Measurements from ENCODE around the gene NAT8L. TPM values are rescaled to one million over a fixed set of nuclear protein-coding genes. Genes with fewer than 3 reads are reported as not detected.

Gene NAT8L
- total RNA-seq, 1 donor from 2014 or later, result 1.6 TPM

GRCh38 chr4:2079926-2080325 is 20.8 kb downstream of the NAT8L start:
- FAIRE-seq (no peak), DNase-seq (ENCODE audit: low read depth) (no peak)
- H3K27me3 Mint-ChIP-seq (ENCODE audit: low read depth, unreplicated experiment), result peaks cover 52% of the 10 kb centered on the region
- no peaks in the 10 kb centered on the region for H3K27me3 ChIP-seq (ENCODE audit: insufficient read depth, low read length)
- TF ChIP-seq CTCF (IDR thresholded peaks at IDR 0.05; ENCODE audit: insufficient read depth, low read depth, low read length) (no peak), EZH2 (IDR thresholded peaks at IDR 0.05; ENCODE audit: insufficient read depth, low read length) (no peak)
- H3K27ac Mint-ChIP-seq (ENCODE audit: unreplicated experiment), result no peak overlapping the region
- no peaks in the 10 kb centered on the region for H4K20me1 ChIP-seq (ENCODE audit: insufficient read depth, low read length)
- no peak overlapping the region for H3K4me3 ChIP-seq (ENCODE audit: insufficient read depth, low read depth, low read length)
- H3K36me3 Mint-ChIP-seq (ENCODE audit: low read depth, unreplicated experiment), result peaks cover 6% of the 10 kb centered on the region
- H3K4me3 Mint-ChIP-seq (ENCODE audit: unreplicated experiment), result no peak overlapping the region
- H3K9me3 Mint-ChIP-seq (ENCODE audit: unreplicated experiment), result no peaks in the 10 kb centered on the region
- H3K27ac ChIP-seq (ENCODE audit: low read depth, low read length), result no peak overlapping the region
- no peaks in the 10 kb centered on the region for H3K36me3 ChIP-seq (ENCODE audit: insufficient read depth, low read length)
- H3K4me1 Mint-ChIP-seq (ENCODE audit: low read depth, unreplicated experiment), result peaks cover 4% of the 10 kb centered on the region
- no peaks in the 10 kb centered on the region for H3K4me1 ChIP-seq (ENCODE audit: insufficient read depth, low read length)
- no peak overlapping the region for H3K4me2 ChIP-seq (ENCODE audit: low read length)
- no peak overlapping the region for H3K9ac ChIP-seq (ENCODE audit: low read length)
- no peaks in the 10 kb centered on the region for H3K79me2 ChIP-seq (ENCODE audit: insufficient read depth, low read length)
- H3K9me3 ChIP-seq (ENCODE audit: insufficient read depth, low read depth, low read length), result no peaks in the 10 kb centered on the region
- H2AFZ ChIP-seq (ENCODE audit: low read depth, low read length), result no peak overlapping the region

GRCh38 chr4:2080429-2081300 is 21.5 kb downstream of the NAT8L start:
- H4K20me1 ChIP-seq (ENCODE audit: insufficient read depth, low read length), result no peaks in the 10 kb centered on the region
- no peaks in the 10 kb centered on the region for H3K36me3 ChIP-seq (ENCODE audit: insufficient read depth, low read length)
- FAIRE-seq (no peak), DNase-seq (ENCODE audit: low read depth) (no peak)
- H3K9me3 ChIP-seq (ENCODE audit: insufficient read depth, low read depth, low read length), result no peaks in the 10 kb centered on the region
- H3K27ac ChIP-seq (ENCODE audit: low read depth, low read length), result no peak overlapping the region
- no peak overlapping the region for H3K4me3 ChIP-seq (ENCODE audit: insufficient read depth, low read depth, low read length)
- H2AFZ ChIP-seq (ENCODE audit: low read depth, low read length), result no peak overlapping the region
- Mint-ChIP-seq H3K27ac (ENCODE audit: unreplicated experiment) (no peak overlapping the region), H3K4me1 (ENCODE audit: low read depth, unreplicated experiment) (peaks cover 4% of the 10 kb centered on the region), H3K9me3 (ENCODE audit: unreplicated experiment) (no peaks in the 10 kb centered on the region), H3K36me3 (ENCODE audit: low read depth, unreplicated experiment) (peaks cover 6% of the 10 kb centered on the region), H3K27me3 (ENCODE audit: low read depth, unreplicated experiment) (peaks cover 47% of the 10 kb centered on the region), H3K4me3 (ENCODE audit: unreplicated experiment) (no peak overlapping the region)
- H3K27me3 ChIP-seq (ENCODE audit: insufficient read depth, low read length), result no peaks in the 10 kb centered on the region
- no peak for TF ChIP-seq EZH2 (IDR thresholded peaks at IDR 0.05; ENCODE audit: insufficient read depth, low read length)
- no peak for TF ChIP-seq CTCF (IDR thresholded peaks at IDR 0.05; ENCODE audit: insufficient read depth, low read depth, low read length)
- no peak overlapping the region for H3K4me2 ChIP-seq (ENCODE audit: low read length)
- H3K4me1 ChIP-seq (ENCODE audit: insufficient read depth, low read length), result no peaks in the 10 kb centered on the region
- no peak overlapping the region for H3K9ac ChIP-seq (ENCODE audit: low read length)
- H3K79me2 ChIP-seq (ENCODE audit: insufficient read depth, low read length), result no peaks in the 10 kb centered on the region

- no peaks in the 10 kb centered on the region for H3K36me3 ChIP-seq (ENCODE audit: insufficient read depth, low read length)
- H3K27ac ChIP-seq (ENCODE audit: low read depth, low read length), result no peak overlapping the region
- Mint-ChIP-seq H3K4me3 (ENCODE audit: unreplicated experiment) (no peak overlapping the region), H3K36me3 (ENCODE audit: low read depth, unreplicated experiment) (peaks cover 6% of the 10 kb centered on the region), H3K27me3 (ENCODE audit: low read depth, unreplicated experiment) (peaks cover 45% of the 10 kb centered on the region), H3K9me3 (ENCODE audit: unreplicated experiment) (no peaks in the 10 kb centered on the region), H3K4me1 (ENCODE audit: low read depth, unreplicated experiment) (peaks cover 4% of the 10 kb centered on the region), H3K27ac (ENCODE audit: unreplicated experiment) (no peak overlapping the region)
- FAIRE-seq (no peak), DNase-seq (ENCODE audit: low read depth) (no peak)
- H3K4me2 ChIP-seq (ENCODE audit: low read length), result no peak overlapping the region
- H4K20me1 ChIP-seq (ENCODE audit: insufficient read depth, low read length), result no peaks in the 10 kb centered on the region
- H3K9me3 ChIP-seq (ENCODE audit: insufficient read depth, low read depth, low read length), result no peaks in the 10 kb centered on the region
- H3K4me3 ChIP-seq (ENCODE audit: insufficient read depth, low read depth, low read length), result no peak overlapping the region
- no peak overlapping the region for H3K9ac ChIP-seq (ENCODE audit: low read length)
- H3K4me1 ChIP-seq (ENCODE audit: insufficient read depth, low read length), result no peaks in the 10 kb centered on the region
- H3K27me3 ChIP-seq (ENCODE audit: insufficient read depth, low read length), result no peaks in the 10 kb centered on the region
- no peak for TF ChIP-seq CTCF (IDR thresholded peaks at IDR 0.05; ENCODE audit: insufficient read depth, low read depth, low read length)
- TF ChIP-seq EZH2 (IDR thresholded peaks at IDR 0.05; ENCODE audit: insufficient read depth, low read length), result no peak
- H2AFZ ChIP-seq (ENCODE audit: low read depth, low read length), result no peak overlapping the region
- no peaks in the 10 kb centered on the region for H3K79me2 ChIP-seq (ENCODE audit: insufficient read depth, low read length)
Observed at GRCh38 chr4:2081540-2081939, 22.4 kb downstream of the NAT8L start.

Data from astrocyte (in vitro differentiated cells and primary cell).